GM12873 (cell line): ENCODE data around the gene HTR2C.

Experiments used
- TF ChIP-seq, protein P1 (sequence below): IDR thresholded peaks from 2 replicates; pipeline ENCODE4 v1.5.1; 2012; ENCODE audit warnings: low read depth, mild to moderate bottlenecking, moderate library complexity, low read length, control low read depth; ENCODE audit not compliant: insufficient read depth; ENCODE audit errors: missing control alignments

Gene HTR2C

DNA sequence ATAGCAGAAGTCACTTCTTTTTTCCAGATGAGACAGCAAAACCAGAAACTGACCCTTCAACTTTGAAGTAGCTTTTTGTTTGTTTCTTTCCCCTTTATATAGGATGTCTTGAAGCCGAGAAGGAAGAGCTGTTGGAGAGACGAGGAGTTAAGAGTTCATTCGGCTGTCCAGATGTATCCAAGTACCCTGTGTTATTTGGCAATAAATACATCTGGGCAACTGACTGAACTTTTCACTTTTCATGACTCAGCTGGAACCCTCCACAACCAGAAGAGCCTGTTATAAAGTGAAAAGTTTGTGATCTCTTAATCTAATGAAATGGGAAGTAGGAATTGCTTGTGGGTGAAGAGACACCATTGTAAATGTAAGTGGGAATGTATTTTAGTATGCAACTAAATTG lies 131.2 kb downstream of the HTR2C start:
- TF ChIP-seq, protein P1, sequence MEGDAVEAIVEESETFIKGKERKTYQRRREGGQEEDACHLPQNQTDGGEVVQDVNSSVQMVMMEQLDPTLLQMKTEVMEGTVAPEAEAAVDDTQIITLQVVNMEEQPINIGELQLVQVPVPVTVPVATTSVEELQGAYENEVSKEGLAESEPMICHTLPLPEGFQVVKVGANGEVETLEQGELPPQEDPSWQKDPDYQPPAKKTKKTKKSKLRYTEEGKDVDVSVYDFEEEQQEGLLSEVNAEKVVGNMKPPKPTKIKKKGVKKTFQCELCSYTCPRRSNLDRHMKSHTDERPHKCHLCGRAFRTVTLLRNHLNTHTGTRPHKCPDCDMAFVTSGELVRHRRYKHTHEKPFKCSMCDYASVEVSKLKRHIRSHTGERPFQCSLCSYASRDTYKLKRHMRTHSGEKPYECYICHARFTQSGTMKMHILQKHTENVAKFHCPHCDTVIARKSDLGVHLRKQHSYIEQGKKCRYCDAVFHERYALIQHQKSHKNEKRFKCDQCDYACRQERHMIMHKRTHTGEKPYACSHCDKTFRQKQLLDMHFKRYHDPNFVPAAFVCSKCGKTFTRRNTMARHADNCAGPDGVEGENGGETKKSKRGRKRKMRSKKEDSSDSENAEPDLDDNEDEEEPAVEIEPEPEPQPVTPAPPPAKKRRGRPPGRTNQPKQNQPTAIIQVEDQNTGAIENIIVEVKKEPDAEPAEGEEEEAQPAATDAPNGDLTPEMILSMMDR = no peak

DNA sequence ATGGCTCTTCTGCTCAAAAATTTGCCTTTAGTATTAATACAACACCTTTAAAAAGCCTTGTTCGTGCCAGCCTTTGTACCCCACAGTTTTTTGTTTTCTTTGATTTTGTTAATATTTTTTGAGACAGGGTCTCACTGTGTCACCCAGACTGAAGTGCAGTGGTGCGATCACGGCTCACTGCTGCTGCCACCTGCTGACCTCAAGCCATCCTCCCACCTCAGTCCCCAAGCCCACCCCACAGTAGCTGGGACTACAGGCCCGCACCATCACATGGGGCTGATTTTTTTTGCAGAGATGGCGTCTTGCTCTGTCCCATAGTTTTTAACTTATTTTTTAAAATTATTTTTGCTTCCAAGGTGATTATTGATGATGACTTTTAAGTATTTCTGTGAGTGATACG lies 134.0 kb downstream of the HTR2C start:
- TF ChIP-seq, protein P1 = peak; percentile 63

DNA sequence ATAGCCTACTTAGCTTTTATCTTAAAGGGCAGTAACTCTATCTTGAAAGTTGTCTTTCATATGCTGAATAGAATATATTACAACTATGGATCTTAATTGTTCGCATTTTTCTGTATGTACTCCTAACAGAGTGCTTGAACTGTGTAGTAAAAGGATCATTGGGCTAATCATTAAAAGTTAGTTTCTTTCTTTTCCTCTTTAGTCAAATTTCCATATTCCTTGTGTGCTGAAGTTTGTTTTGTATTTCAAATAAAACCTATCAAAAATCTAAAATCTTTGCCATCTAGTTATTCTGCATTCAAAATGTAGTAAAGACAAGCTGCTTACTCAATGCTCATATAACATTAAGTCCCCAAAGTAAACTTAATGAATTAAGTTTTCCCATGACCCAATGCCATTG lies 182.7 kb downstream of the HTR2C start:
- TF ChIP-seq, protein P1 = no peak

DNA sequence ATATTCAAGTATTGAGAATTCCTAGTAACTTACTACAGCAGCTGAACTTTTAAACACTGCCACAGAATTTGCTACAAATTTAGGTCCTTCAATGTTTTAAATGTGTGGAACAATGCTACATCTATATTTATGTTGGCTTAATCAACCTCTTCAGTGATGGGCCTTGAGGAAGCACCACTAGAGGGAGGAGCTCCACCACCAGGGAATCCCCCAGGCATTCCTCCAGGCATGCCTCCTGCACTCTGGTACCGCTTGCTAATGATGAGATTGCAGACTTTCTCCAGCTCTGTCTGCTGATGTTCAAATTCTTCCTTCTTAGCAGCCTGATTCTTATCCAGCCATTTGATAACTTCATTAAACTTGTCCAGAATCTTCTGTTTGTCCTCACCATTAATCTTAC lies 190.8 kb downstream of the HTR2C start:
- TF ChIP-seq, protein P1 = no peak

DNA sequence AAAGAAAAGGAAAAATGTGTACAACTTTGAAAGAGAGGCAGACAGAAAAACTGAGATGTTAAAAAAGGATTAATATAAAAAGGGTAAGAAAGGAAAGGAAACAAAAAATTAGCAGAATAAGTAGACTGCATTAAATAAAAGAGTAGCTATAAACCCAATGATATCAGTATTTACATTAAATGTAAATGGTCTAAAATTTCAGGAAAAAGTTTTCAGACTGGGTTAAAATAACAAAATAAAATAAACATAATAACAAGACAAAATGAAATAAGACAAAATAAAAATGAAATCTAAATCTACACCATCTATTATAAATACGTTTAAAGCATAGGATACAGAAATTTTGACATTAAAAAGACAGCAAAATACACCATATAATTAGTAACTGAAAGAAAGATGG lies 199.0 kb downstream of the HTR2C start:
- TF ChIP-seq, protein P1 = no peak

DNA sequence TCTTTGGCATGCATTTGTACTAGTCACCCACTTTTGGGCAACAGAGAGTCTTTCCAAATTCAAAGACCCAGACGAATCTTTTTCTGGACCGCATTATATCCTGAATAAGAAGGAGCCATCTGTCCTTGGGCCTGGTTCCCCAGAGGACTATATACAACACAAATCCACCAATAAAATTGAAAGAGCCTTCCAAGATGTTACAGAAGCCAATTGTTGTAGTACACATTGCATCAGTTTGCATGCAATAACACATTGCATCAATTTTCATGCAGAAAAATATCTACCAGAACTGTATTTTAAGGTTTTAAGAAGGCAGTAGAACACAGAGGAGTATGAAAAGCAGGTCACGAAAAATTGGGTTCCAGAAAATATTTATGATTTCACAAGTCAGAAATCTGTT lies 203.2 kb downstream of the HTR2C start:
- TF ChIP-seq, protein P1 = no peak

DNA sequence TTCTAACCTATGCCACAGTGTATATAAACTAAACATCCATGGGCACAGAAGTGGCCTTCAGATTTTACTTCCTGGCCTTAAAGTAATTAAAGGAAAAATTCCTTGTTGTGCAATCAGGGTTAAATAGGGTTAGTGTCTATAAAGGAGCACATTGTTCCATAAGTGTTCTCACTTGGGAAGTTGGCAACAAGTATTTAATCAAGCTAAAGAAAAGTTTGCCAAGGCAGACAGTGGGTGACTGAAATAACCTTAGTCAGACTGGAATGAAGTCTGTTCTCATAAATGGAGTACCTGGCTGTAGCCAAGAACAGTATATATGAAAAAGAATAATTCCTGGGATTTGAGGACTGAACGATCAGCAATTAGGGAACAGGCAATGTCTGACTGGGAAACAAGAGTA lies 213.6 kb downstream of the HTR2C start:
- TF ChIP-seq, protein P1 = no peak
